ENCODE measurements around the gene COPS7B. TPM values are rescaled to one million over a fixed set of nuclear protein-coding genes. Genes with fewer than 3 reads are reported as not detected.
"Not testable (repeated sequence)": the region's sequence is repeated elsewhere in the genome, so short reads cannot be mapped to it uniquely, and the experiment has no call there.

Gene COPS7B
- 10 to 100 TPM; 43.8 to 48.0 TPM for total RNA-seq

- H3K27me3 Mint-ChIP-seq = no peaks in the 10 kb centered on the region
- ATAC-seq (ENCODE audit: low read depth) (peak; percentile 61), DNase-seq (peak; percentile 88)
- peaks cover 1% of the 10 kb centered on the region for H3K36me3 Mint-ChIP-seq
- H3K9me3 Mint-ChIP-seq = no peaks in the 10 kb centered on the region
- POLR2A ChIA-PET = interaction anchor here (0.6 to 1.2 kb wide), 7 partner anchors 12 to 1517 kb away, joined by 3 to 6 read pairs (median 4); partner anchors contain the start of genes NCL and PTMA
- peak within 1 kb of the TSS; percentile 96 for H3K4me3 Mint-ChIP-seq
- H3K27ac Mint-ChIP-seq = peak within 1 kb of the TSS; percentile 79
- H3K4me1 Mint-ChIP-seq = peaks cover 47% of the 10 kb centered on the region
These were observed at the start of gene COPS7B for GRCh38 chr2:231786177-231786916. Gene COPS7B (plus strand): TSS chr2:231786445. CDS start chr2:231788571, 2,126 bp downstream.

GRCh38 chr2:231737761-231738160 lies 48.5 kb upstream of the COPS7B start:
- no peak overlapping the region for H3K4me3 Mint-ChIP-seq
- H3K9me3 Mint-ChIP-seq = no peaks in the 10 kb centered on the region
- no peak for DNase-seq
- H3K4me1 Mint-ChIP-seq = no peaks in the 10 kb centered on the region
- POLR2A ChIA-PET = no interaction called here
- no peaks in the 10 kb centered on the region for H3K27me3 Mint-ChIP-seq
- no peak overlapping the region for H3K27ac Mint-ChIP-seq
- H3K36me3 Mint-ChIP-seq = peaks cover 14% of the 10 kb centered on the region
- ATAC-seq (ENCODE audit: low read depth) = no peak

GRCh38 chr2:231743376-231744116 lies 42.7 kb upstream of the COPS7B start:
- DNase-seq (no peak), ATAC-seq (ENCODE audit: low read depth) (no peak)
- Mint-ChIP-seq H3K4me3 (no peak overlapping the region), H3K27me3 (peaks cover 3% of the 10 kb centered on the region), H3K9me3 (no peaks in the 10 kb centered on the region), H3K27ac (no peak overlapping the region), H3K36me3 (peaks cover 2% of the 10 kb centered on the region), H3K4me1 (no peaks in the 10 kb centered on the region)
- POLR2A ChIA-PET = no interaction called here

GRCh38 chr2:231745303-231746038 lies 40.8 kb upstream of the COPS7B start:
- H3K4me3 Mint-ChIP-seq = no peak overlapping the region
- peaks cover 3% of the 10 kb centered on the region for H3K36me3 Mint-ChIP-seq
- DNase-seq (no peak), ATAC-seq (ENCODE audit: low read depth) (no peak)
- H3K9me3 Mint-ChIP-seq = no peaks in the 10 kb centered on the region
- H3K27me3 Mint-ChIP-seq = peaks cover 3% of the 10 kb centered on the region
- H3K27ac Mint-ChIP-seq = no peak overlapping the region
- H3K4me1 Mint-ChIP-seq = peaks cover 2% of the 10 kb centered on the region
- POLR2A ChIA-PET = no interaction called here

GRCh38 chr2:231748153-231748896 lies 37.9 kb upstream of the COPS7B start:
- DNase-seq; H3K4me1 Mint-ChIP-seq; H3K4me3 Mint-ChIP-seq; POLR2A ChIA-PET; H3K27me3 Mint-ChIP-seq; H3K27ac Mint-ChIP-seq; H3K9me3 Mint-ChIP-seq; ATAC-seq (ENCODE audit: low read depth); H3K36me3 Mint-ChIP-seq: not testable (repeated sequence)

- H3K27me3 Mint-ChIP-seq; H3K4me1 Mint-ChIP-seq; H3K9me3 Mint-ChIP-seq; H3K4me3 Mint-ChIP-seq; H3K27ac Mint-ChIP-seq; H3K36me3 Mint-ChIP-seq; DNase-seq; ATAC-seq (ENCODE audit: low read depth); POLR2A ChIA-PET: not testable (repeated sequence)
These were observed 37.2 kb upstream of the COPS7B start for GRCh38 chr2:231749016-231749415.

GRCh38 chr2:231751042-231751815 lies 35.0 kb upstream of the COPS7B start:
- H3K9me3 Mint-ChIP-seq = no peaks in the 10 kb centered on the region
- DNase-seq = no peak
- peaks cover 3% of the 10 kb centered on the region for H3K36me3 Mint-ChIP-seq
- no peaks in the 10 kb centered on the region for H3K27me3 Mint-ChIP-seq
- POLR2A ChIA-PET = no interaction called here
- ATAC-seq (ENCODE audit: low read depth) = no peak
- peaks cover 2% of the 10 kb centered on the region for H3K4me1 Mint-ChIP-seq
- H3K4me3 Mint-ChIP-seq = no peak overlapping the region
- no peak overlapping the region for H3K27ac Mint-ChIP-seq

GRCh38 chr2:231752061-231752460 lies 34.2 kb upstream of the COPS7B start:
- no peak overlapping the region for H3K27ac Mint-ChIP-seq
- ATAC-seq (ENCODE audit: low read depth) = no peak
- no peaks in the 10 kb centered on the region for H3K27me3 Mint-ChIP-seq
- POLR2A ChIA-PET = no interaction called here
- no peak for DNase-seq
- peaks cover 3% of the 10 kb centered on the region for H3K36me3 Mint-ChIP-seq
- no peaks in the 10 kb centered on the region for H3K9me3 Mint-ChIP-seq
- H3K4me1 Mint-ChIP-seq = peaks cover 2% of the 10 kb centered on the region
- H3K4me3 Mint-ChIP-seq = no peak overlapping the region

- ATAC-seq (ENCODE audit: low read depth) = no peak
- POLR2A ChIA-PET = no interaction called here
- Mint-ChIP-seq H3K4me1 (peaks cover 16% of the 10 kb centered on the region), H3K9me3 (no peaks in the 10 kb centered on the region), H3K36me3 (no peaks in the 10 kb centered on the region), H3K27me3 (no peaks in the 10 kb centered on the region), H3K4me3 (no peak overlapping the region), H3K27ac (no peak overlapping the region)
- no peak for DNase-seq
These were observed 24.5 kb upstream of the COPS7B start for GRCh38 chr2:231761735-231762134.

GRCh38 chr2:231764124-231764523 lies 22.1 kb upstream of the COPS7B start:
- ATAC-seq (ENCODE audit: low read depth) = no peak
- Mint-ChIP-seq H3K27ac (no peak overlapping the region), H3K4me1 (peaks cover 17% of the 10 kb centered on the region), H3K4me3 (no peak overlapping the region), H3K9me3 (no peaks in the 10 kb centered on the region), H3K36me3 (no peaks in the 10 kb centered on the region), H3K27me3 (no peaks in the 10 kb centered on the region)
- no peak for DNase-seq
- POLR2A ChIA-PET = no interaction called here

GRCh38 chr2:231764760-231765159 lies 21.5 kb upstream of the COPS7B start:
- no peak for ATAC-seq (ENCODE audit: low read depth)
- Mint-ChIP-seq H3K27me3 (no peaks in the 10 kb centered on the region), H3K4me1 (peaks cover 23% of the 10 kb centered on the region), H3K27ac (no peak overlapping the region), H3K9me3 (no peaks in the 10 kb centered on the region), H3K36me3 (no peaks in the 10 kb centered on the region), H3K4me3 (no peak overlapping the region)
- POLR2A ChIA-PET = no interaction called here
- no peak for DNase-seq

- Mint-ChIP-seq H3K27me3 (no peaks in the 10 kb centered on the region), H3K4me1 (peaks cover 26% of the 10 kb centered on the region), H3K4me3 (peak overlapping the region; percentile 14), H3K27ac (peak overlapping the region; percentile 55), H3K9me3 (no peaks in the 10 kb centered on the region), H3K36me3 (no peaks in the 10 kb centered on the region)
- ATAC-seq (ENCODE audit: low read depth) (peak; percentile 58), DNase-seq (no peak)
- POLR2A ChIA-PET = no interaction called here
These were observed 20.7 kb upstream of the COPS7B start for GRCh38 chr2:231765496-231765929.
